Left ventricle myocardium superior (tissue), 1 donor: ENCODE results near the gene CEACAM3. TPM values are rescaled to one million over a fixed set of nuclear protein-coding genes. Genes with fewer than 3 reads are reported as not detected.

Source experiments
- total RNA-seq: library from RNA; stranded (reverse); fragmentation: NEBNext Ultra II Directional; extraction: Animal tissue kit (Norgen Biotek cat#: 25700); gene quantifications from one replicate; pipeline ENCODE4 v1.2.1, GENCODE V29; 2021
- donor health status: DM: no; HTN: yes; CAD: no; lungs with severe emphysema.

Gene CEACAM3
- total RNA-seq, 1 donor from 2014 or later = 0.32 TPM

Other genes with a start within 250 kb of the CEACAM3 start
- 0.99 TPM for gene CEACAM21, start 220.4 kb upstream of the CEACAM3 start, total RNA-seq
- 0.52 TPM for gene CEACAM4, start 169.5 kb upstream of the CEACAM3 start, total RNA-seq
- not detected for gene CEACAM7, start 108.3 kb upstream of the CEACAM3 start, total RNA-seq
- gene CEACAM5, start 88.0 kb upstream of the CEACAM3 start, total RNA-seq = not detected
- not detected for gene CEACAM6, start 41.1 kb upstream of the CEACAM3 start, total RNA-seq
- not detected for gene LYPD4, start 48.1 kb downstream of the CEACAM3 start, total RNA-seq
- gene DMRTC2, start 48.5 kb downstream of the CEACAM3 start, total RNA-seq = not detected
- gene RPS19, start 63.7 kb downstream of the CEACAM3 start, total RNA-seq = 559 TPM
- not detected for gene CD79A, start 80.7 kb downstream of the CEACAM3 start, total RNA-seq
- 26.9 TPM for gene ARHGEF1, start 86.6 kb downstream of the CEACAM3 start, total RNA-seq
- not detected for gene ERFL, start 131.9 kb downstream of the CEACAM3 start, total RNA-seq
- gene RABAC1, start 162.7 kb downstream of the CEACAM3 start, total RNA-seq = 61.0 TPM
- 416 TPM for gene ATP1A3, start 197.6 kb downstream of the CEACAM3 start, total RNA-seq